ENCODE results near the gene SCML1. TPM values are rescaled to one million over a fixed set of nuclear protein-coding genes. Genes with fewer than 3 reads are reported as not detected.

Gene SCML1
- polyA plus RNA-seq, 1 experiment, result 13.2 TPM

GRCh38 chrX:17707731-17708130, 29.6 kb upstream of the SCML1 start:
- no peak for TF ChIP-seq CTCF (IDR thresholded peaks at IDR 0.05; ENCODE audit: low read depth, low read length)
- Histone ChIP-seq H3K9me3 (ENCODE audit: control insufficient read depth, insufficient read depth, low read length) (no peaks in the 10 kb centered on the region), H3K27me3 (ENCODE audit: control insufficient read depth, insufficient read depth, low read length) (no peaks in the 10 kb centered on the region), H3K27ac (ENCODE audit: low read depth, low read length) (no peak overlapping the region), H3K4me3 (ENCODE audit: low read depth, low read length) (no peak overlapping the region)
- no peak for DNase-seq (ENCODE audit: low read depth, low spot score)
- ChIA-PET POLR2A (no interaction called here), CTCF (interaction anchor here (1.9 kb wide), 1 partner anchor 18 kb away, joined by 4 read pairs; no protein-coding TSS in a partner anchor)

GRCh38 chrX:17710871-17711301, 26.4 kb upstream of the SCML1 start:
- CTCF ChIA-PET, result no interaction called here
- Histone ChIP-seq H3K27ac (ENCODE audit: low read depth, low read length) (no peak overlapping the region), H3K27me3 (ENCODE audit: control insufficient read depth, insufficient read depth, low read length) (no peaks in the 10 kb centered on the region), H3K9me3 (ENCODE audit: control insufficient read depth, insufficient read depth, low read length) (no peaks in the 10 kb centered on the region), H3K4me3 (ENCODE audit: low read depth, low read length) (no peak overlapping the region)
- DNase-seq (ENCODE audit: low read depth, low spot score), result no peak
- TF ChIP-seq CTCF (IDR thresholded peaks at IDR 0.05; ENCODE audit: low read depth, low read length), result no peak
- POLR2A ChIA-PET, result no interaction called here

GRCh38 chrX:17713288-17713687, 24.0 kb upstream of the SCML1 start:
- Histone ChIP-seq H3K27me3 (ENCODE audit: control insufficient read depth, insufficient read depth, low read length) (no peaks in the 10 kb centered on the region), H3K9me3 (ENCODE audit: control insufficient read depth, insufficient read depth, low read length) (no peaks in the 10 kb centered on the region), H3K27ac (ENCODE audit: low read depth, low read length) (no peak overlapping the region), H3K4me3 (ENCODE audit: low read depth, low read length) (no peak overlapping the region)
- POLR2A ChIA-PET, result no interaction called here
- CTCF ChIA-PET, result no interaction called here
- DNase-seq (ENCODE audit: low read depth, low spot score), result no peak
- no peak for TF ChIP-seq CTCF (IDR thresholded peaks at IDR 0.05; ENCODE audit: low read depth, low read length)

- TF ChIP-seq CTCF (IDR thresholded peaks at IDR 0.05; ENCODE audit: low read depth, low read length), result no peak
- Histone ChIP-seq H3K9me3 (ENCODE audit: control insufficient read depth, insufficient read depth, low read length) (no peaks in the 10 kb centered on the region), H3K27ac (ENCODE audit: low read depth, low read length) (no peak overlapping the region), H3K4me3 (ENCODE audit: low read depth, low read length) (no peak overlapping the region), H3K27me3 (ENCODE audit: control insufficient read depth, insufficient read depth, low read length) (no peaks in the 10 kb centered on the region)
- no peak for DNase-seq (ENCODE audit: low read depth, low spot score)
- ChIA-PET POLR2A (no interaction called here), CTCF (no interaction called here)
Observed at GRCh38 chrX:17718649-17719165, 18.6 kb upstream of the SCML1 start.

- H3K27ac ChIP-seq (ENCODE audit: low read depth, low read length), result no peak overlapping the region
- H3K27me3 ChIP-seq (ENCODE audit: control insufficient read depth, insufficient read depth, low read length), result no peaks in the 10 kb centered on the region
- no peak overlapping the region for H3K4me3 ChIP-seq (ENCODE audit: low read depth, low read length)
- no peak for DNase-seq (ENCODE audit: low read depth, low spot score)
- POLR2A ChIA-PET, result no interaction called here
- H3K9me3 ChIP-seq (ENCODE audit: control insufficient read depth, insufficient read depth, low read length), result no peaks in the 10 kb centered on the region
- no peak for TF ChIP-seq CTCF (IDR thresholded peaks at IDR 0.05; ENCODE audit: low read depth, low read length)
- CTCF ChIA-PET, result no interaction called here
Observed at GRCh38 chrX:17719711-17720110, 17.6 kb upstream of the SCML1 start.
